Forelimb muscle (tissue), 1 donor: ENCODE data around the gene EXT2. TPM values are rescaled to one million over a fixed set of nuclear protein-coding genes. Genes with fewer than 3 reads are reported as not detected.

Experiments used
- DNase-seq: peaks from one replicate; pipeline ENCODE4 v3.0.0-alpha.2; 2013; ENCODE audit warnings: low read depth
- polyA plus RNA-seq: library from polyadenylated mRNA; unstranded; fragments of 120-200 nt; gene quantifications from one replicate; pipeline ENCODE4 v1.2.1, GENCODE V29; 2013; ENCODE audit not compliant: insufficient read length

EXT2 gene
- polyA plus RNA-seq, 1 donor, result 45.8 TPM

DNA sequence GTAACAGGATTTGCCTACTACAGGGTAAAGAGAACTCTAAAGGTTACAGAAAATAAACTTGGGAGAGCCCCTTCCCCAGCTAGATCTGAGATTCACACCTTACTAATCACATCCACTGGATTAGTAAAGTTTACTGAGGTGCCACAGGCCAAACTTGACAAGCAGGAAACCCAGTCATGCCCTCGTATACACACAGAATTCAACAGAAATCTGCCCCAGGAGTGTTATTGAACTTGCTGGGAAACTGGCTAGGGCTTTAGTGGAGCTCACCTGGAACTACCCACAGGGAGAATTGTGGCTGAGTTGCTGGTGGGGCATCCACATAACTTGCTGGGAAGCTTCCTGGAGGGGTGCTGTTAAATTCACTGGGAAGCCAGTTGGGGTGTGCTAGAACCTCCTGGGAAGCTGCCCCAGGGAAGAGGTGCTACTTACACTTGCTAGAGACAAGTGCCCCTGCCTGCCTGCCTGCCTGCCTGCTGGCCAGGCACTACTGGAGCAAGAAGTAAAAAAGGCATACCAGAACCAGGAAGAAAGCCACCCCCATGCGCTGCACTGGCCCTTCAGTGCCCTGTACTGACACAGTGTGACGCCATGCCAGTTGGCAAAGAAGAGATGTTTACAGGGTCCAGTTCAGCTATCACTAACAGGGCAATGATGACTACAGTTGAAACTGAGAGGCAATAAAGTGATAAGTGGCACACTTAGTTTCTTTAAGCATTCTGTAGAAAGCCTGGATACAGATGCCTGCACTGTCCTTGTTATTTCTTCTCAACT is 108.0 kb downstream of the EXT2 start:
- DNase-seq, result no peak

DNA sequence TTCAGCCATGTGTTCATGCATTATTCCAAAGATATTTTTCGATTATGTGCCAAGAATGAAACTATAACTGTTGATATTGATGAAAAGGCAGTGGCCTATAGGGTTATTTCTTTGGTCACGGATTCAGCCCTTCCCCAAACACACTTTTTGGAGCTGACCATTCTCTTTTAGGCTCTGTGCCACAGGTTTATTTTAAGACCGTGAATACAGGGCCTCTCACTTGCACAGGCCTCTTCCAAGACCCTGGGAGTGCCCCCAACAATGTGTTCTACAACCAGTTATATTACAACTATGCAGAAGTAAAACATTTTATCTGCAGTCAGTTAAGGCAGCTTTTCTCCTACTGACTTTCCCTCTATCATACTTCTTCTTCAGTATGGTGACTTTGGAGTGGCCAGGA is 109.9 kb downstream of the EXT2 start:
- DNase-seq, result no peak

DNA sequence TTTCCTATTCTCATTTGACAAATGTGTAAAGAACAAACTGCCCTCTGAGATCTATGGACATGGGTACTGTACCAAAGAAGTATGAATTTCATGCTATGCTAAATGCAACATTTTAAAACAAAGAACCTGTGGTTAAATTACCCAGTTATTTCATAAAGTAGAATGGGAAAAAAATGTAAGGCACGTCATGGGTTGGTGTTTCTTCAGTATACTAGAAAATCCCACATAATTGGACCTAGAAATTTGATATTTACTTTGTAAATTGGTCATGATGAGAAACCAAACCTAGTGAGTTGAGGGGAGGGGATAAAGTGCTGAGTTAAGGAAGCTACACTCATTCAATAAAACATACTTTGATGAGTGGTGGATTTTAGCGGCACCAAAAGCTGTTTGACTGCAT is 110.4 kb downstream of the EXT2 start:
- DNase-seq, result no peak

DNA sequence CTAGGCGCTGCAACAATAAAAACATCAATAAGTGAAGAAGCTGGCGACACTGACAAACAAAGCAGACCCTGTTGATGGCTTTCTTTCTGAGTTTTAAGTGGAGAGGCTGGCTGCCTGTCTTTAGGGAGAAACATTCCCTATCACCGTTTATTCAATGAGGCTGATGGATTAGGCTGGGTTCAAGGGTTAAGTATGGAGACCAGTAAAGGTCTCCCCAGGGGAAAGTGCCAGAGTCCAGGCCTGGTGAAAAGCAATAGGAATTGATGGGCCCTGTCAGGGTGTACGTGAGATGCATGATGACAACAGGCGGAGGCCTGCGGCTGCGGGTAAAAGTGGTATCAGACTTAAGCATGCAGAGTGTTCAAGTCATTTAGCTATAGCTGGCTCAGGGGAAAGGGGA is 111.8 kb downstream of the EXT2 start:
- DNase-seq, result no peak

DNA sequence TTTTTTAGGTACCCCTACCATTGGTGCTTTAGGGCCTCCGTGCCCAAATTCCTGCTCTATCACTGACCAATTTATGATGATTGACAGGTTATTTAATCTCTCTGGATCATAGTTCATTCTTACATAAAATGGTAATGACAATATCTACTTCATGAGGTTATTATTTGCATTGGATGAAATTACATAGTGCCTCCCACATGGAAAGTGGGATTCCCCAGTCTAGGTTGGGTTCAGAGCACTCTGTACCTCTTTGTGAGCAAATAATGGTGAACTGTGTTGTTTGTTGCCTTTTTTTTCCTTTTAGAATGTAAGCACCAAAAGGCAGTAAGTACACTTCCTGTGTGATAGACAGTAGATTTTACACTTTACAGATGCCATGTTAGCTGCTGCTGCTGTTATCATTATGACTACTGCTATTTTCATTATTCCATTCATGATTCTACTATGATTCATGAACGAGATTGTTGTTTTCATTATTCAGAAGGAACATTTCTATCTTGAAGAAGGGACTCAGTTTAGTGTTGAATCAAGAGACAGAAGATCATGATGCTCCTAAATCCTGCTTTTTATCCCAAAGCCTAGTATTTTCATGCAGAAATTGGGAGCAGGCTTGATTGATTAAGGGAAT is 113.6 kb downstream of the EXT2 start:
- no peak for DNase-seq

DNA sequence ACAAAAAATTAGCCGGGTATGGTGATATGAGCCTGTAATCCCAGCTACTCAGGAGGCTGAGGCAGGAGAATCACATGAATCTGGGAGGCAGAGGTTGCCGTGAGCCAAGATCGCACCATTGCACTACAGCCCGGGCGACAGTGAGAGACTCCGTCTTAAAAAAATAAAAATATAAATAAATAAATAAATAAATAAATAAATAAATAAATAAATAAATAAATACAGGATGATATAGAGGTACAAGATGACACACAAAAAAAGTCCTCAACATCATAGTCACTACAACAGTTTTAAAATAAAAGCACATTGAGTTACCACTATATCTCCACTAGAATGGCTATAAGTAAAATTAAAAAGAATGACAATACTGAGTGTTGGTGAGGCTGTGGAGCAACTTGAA is 116.7 kb downstream of the EXT2 start:
- DNase-seq, result no peak

DNA sequence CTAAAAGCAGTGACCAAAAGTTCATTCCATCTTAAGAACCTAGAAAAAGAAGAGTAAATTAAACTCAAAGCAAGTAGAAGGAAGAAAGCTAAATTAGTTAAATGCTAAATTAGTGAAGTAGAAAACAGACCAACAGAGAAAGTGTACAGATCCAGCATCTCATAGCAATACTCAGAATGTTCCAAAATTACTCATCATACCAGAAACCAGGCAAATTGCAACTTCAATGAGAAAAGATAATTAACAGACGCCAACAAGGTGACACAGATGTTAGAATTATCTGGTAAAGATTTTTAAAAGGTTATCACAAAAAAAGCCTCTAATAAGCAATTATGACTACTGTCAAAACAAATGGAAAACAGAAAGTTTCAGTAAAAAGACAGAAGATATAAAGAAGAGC is 117.7 kb downstream of the EXT2 start:
- no peak for DNase-seq

DNA sequence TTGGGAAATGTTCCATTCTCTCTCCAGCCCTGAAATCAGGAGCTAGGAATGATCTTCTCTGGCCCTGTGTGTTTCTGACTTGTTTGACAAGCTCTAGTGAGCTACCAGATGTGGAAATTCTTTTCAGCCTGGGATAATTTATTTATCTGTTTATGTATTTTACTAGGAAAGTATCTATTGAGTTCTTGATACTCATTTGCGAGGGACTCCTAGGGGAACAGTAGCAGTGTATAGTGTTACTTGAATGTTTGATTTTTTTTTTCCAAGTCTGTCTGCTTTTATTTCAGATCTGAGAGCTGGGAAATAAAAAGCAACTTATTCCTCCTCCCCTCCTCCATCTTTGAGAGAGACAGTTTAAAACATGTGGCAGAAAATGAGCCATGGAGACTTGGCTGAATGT is 122.0 kb downstream of the EXT2 start:
- DNase-seq, result no peak

DNA sequence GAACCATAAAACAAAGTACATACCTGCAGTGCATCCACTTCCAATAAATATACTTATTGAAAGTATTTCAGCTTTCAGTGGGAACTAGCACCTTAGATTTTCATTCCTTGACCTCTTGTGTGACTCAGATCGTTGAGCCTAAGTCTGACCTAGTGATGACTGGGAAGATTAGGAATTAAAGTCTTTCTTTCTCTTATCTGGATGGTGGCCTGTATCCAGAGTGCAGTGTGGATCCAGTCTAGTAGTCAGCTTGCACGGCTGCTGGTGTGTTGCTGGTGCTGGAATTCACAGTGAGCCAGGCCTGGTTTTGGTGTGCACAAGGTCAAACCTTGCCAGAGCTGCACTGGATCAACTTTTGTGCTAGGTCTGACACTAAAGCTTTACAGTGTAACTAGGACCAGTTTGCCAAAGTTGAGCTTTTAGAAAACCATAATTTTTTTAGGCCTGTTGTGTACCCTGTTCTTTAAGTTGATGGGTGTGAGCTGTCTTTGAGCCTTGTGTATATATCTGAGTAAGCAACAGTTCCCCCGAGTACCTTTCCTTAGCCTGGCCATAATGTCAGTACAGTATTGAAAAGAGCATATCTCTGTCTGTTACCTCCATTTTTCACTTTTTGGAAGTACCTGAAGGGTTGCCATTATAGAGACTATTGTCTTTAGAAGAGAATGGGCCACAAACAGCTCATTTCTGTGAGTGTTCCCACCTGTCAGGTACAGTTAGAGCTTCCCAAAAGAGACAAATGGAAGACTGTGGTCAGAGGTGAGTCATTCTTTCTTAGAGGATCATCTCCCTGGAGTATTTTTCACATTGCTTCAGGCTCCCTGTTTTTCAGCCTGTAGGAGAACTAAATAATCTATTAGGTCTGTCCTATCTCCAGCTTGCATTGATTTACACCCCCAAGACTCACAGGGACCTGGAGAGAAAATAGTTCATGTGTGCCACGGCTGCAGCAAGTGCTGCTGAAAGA is 124.6 kb downstream of the EXT2 start:
- DNase-seq, result no peak

DNA sequence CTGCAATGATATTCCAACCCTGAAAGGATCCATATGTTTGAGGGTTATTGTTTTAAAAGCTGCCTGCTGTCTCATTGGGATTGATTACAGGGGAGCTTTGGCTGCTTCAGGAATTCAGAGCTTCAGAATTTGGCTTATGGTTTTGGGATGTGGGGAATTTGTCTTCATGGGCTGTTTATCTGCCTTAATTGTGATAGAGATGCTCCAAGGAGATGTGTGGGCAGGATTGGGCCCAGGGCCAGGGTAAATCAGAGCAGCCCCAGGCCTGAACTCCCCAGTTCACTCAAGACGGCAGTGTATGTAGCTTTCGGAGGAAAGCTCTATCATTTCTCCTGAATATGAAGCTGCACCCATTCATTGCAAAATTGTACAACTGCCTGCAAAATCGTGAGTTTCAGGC is 126.0 kb downstream of the EXT2 start:
- no peak for DNase-seq

DNA sequence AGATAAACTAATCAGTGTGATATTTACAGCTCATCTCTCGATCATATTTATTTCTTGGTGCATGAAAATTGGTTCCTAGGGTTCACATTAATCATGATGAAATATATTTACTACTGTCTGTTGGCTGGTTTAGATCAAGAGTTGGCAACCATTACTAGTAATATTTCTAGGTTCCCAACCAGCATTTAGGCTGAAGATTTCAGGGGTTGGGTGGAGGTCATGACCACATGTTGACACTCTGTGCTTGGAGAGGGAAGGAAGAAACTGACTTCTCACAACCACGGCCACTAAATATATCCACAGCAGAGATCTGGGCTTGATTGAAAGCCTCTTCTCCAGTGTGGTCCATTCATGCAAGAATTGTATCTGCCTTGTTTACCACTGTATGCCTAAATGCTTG is 126.5 kb downstream of the EXT2 start:
- no peak for DNase-seq

DNA sequence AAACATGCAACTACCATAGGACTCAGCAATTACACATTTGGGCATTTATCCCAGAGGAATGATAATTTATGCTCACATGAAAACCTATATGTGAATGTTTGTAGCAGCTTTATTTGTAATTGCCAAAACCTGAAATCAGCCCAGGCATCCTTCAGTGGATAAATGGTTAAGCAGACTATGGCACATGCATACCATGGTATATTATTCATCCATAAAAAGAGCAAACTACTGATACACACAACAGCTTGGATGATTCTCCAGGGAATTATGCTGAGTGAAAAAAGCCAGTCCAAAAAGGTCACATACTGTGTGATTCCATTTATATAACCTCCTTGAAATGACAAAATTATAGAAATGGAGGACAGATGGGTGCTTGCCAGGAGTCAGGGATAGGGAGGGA is 127.8 kb downstream of the EXT2 start:
- DNase-seq, result no peak

DNA sequence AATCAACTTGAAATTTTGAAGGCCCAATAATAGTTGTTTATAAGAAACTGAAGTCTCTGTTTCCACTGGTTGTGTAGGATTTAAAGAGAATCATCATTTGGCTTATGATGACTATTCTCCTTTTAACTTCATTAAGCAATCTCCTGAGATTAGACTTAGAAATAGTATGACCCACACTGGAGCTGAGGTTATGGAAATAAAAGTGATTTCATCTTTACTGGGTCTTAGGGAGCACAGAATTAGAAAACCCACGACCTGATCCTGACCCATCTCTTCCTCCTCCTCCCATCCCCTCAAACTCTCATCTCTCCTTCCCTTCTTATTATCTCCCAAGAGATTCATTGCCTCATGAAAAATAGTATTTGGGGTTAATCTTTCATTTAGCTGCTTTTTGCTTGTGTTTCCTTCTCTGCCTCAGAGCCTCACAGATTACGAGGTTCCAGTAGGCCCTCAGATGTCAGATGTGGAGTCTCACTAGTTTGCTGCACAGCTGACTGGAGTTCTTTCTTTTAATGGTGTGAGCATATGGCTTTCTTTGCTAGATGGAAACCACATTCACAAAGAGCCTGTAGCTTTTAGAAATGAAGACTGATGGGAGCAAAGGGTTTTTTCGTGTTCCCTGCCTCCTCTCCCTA is 129.5 kb downstream of the EXT2 start:
- DNase-seq, result no peak

DNA sequence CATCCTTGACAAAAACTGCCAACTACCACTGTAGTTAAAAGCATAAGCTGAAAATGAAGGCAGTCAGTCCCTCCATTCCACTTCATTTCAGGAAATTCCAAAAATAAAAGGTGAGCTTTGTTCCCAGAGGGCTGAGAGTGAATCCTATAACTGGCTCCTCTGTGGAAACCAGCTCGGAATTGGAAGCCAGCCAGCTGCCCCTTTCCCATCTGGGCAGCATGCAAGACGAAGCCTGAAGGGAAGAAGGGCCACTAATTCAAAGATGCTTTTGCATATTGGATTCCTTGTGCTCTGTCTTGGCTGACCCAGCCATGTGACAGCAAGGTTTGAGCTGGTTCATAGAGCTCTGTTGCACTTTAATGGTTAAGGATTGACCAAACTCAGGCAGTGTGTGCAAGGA is 131.0 kb downstream of the EXT2 start:
- no peak for DNase-seq

DNA sequence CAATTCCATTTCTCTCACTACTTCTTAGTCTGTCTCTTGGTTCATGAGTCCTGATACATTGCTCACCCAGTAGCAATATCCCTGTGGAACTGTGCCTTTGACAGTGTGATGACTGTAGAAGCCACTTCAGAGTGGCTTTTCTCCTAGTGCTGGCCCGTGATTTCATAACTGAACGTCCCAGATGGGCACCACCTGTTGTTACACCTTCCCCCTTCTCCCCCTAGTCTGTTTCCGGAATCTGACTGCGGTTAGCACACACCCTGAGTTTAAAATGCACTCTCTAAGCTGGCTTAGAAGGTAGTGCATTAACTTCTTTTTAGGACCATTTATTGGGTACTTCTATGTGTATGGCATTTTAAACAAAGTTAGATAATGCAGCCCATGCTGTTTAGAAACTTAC is 131.5 kb downstream of the EXT2 start:
- no peak for DNase-seq

DNA sequence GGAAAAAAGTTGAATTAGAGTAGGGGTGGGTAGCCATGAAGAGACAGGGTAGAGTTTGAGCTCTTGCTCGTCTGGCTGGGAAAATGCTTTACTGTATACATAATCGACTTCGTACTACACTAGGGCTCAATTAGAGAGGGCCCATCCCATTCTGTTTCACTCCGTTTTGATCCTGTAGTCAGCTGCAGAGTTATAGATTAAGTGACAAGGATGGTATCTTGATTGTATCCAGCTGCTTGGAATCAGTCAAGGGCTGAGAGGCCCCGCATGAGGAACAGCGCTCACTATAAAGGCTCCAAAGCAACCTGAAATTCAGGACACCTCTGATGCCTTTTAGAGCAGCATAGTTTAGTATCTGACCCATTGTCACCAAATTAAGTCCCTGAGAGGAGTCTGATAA is 132.9 kb downstream of the EXT2 start:
- no peak for DNase-seq

DNA sequence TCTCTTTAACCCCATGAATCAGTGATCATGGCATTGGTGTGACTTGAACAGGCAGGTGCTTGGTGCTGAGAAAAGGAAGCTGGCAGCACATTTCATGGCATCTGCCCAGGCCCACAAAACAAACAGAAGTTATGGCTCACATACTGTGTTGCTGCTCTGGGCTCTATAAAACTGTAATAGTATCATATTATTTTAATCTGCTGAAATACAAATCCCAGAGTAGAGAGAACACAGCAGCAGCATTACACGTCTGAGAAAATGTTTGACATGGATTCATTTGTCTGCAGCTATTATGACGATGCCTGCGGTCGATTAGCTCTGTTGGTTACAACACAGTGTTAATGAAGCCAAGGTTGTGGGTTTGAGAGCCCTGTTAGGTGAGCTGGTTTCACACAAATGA is 133.6 kb downstream of the EXT2 start:
- no peak for DNase-seq

DNA sequence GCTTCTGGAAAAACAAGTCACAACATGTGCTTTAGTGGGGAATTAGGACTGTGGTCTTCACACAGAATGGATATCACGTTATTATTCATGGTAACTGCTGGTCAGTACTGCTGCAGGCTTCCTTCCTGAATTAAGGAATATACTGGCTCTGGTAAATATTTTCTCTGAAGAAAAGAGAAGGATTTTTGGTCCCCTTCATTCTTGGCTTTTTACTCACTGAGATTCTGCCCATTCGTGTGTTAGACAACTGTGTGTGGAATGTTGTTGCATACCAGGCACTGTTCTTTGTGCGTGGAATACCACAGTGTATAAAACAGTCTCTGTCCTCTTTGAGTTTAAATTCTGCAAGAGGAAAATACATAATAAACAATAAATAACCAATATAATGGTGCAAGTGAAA is 134.1 kb downstream of the EXT2 start:
- DNase-seq, result no peak

DNA sequence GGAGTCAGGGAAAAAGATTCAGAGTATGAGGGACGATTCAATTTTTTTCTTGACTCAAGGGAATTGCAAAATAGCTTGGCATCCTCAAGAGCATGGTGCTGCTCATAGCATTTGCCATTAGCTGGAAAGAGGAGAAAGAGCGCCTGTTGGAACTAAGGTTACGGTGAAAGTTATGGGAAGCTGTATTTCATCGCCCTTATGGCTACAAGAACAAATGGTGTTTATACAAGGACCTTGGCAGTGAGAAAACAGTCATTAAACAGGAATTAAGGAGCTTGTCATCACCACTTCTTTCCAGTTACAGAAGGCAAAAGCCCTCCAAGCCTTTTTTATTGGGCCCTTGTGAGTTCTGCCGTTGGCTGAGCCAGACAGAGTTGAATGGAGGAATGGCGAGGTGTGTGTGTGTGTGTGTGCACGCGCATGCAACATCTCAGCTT is 140.3 kb downstream of the EXT2 start:
- no peak for DNase-seq

DNA sequence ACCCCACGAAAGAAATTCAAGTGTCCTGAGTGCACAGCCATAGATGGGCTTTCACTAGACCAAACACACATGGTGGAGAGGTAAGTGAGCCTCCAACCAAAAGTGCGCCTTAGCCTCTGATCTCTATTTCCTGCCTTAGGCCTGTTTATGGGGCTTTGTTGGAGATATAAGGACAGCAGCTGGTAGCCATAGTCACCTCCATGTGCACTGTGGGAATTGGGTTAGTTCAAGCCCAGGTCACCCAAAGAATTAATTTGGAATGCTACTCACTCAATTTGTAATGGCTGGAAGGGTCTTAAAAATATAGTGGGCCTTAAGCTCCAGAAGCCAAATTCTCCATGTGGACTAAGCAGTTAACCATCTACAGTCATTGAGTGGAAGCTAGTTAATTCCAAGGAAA is 140.8 kb downstream of the EXT2 start:
- DNase-seq, result no peak

DNA sequence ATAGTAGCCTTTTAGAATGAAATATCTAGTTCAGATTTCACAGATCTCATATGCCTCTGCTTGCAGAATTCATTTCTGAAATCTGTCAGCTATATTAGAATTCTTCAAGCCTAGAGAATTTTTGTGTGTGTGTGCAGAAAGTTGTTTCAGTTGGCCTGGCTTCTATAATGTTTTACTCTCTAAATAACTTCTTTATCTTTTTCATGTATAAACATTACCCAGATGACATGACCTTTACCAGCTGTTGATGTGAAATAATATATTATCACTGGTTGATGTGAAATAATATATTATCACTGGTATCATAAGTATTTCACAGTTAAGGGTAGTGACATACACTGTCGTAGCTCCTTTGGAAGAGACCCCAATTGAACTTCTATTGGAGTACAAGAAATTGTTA is 141.7 kb downstream of the EXT2 start:
- no peak for DNase-seq

DNA sequence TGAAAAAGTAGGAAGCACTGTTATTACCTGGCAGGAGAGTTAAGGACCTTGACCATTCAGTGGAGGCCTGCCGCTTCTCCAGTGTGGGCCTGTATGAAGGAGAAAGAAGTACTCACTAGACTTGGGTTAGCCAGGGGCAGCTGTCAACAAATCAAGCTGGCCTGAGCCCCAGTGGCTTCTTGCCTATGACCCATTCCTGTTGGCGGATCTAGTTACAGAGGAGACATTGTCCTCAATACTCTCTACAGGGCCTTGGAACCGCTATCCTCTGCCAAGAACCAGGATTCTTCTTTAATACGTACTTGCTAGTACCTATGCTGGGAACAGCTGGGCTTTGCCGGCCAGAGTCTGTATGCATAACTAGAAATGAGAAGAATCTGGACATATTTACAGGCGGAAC is 146.4 kb downstream of the EXT2 start:
- DNase-seq, result no peak
